Nephron (organoid): ENCODE data around the gene ZNRF2.

Source experiments
- H3K27ac Mint-ChIP-seq, 3 experiments: 2 replicates each; pipeline ENCODE4 v1.8.0; 2020; ENCODE audit warnings: mixed read lengths in 3 of 3, mild to moderate bottlenecking in 2 of 3, moderate library complexity in 1 of 3
- H3K27me3 Mint-ChIP-seq: 2 replicates; pipeline ENCODE4 v1.8.0; 2021; ENCODE audit warnings: low read depth, mild to moderate bottlenecking, moderate library complexity, mixed read lengths
- H3K36me3 Mint-ChIP-seq: 2 replicates; pipeline ENCODE4 v1.8.0; 2020; ENCODE audit warnings: low read depth, mixed read lengths
- H3K4me1 Mint-ChIP-seq: 2 replicates; pipeline ENCODE4 v1.8.0; 2020; ENCODE audit warnings: mixed read lengths
- H3K4me3 Mint-ChIP-seq, 3 experiments: 2 replicates each; pipeline ENCODE4 v1.8.0; 2020; ENCODE audit warnings: mild to moderate bottlenecking in 3 of 3, mixed read lengths in 3 of 3, moderate library complexity in 2 of 3
- H3K9me3 Mint-ChIP-seq: 2 replicates; pipeline ENCODE4 v1.8.0; 2020; ENCODE audit warnings: mixed read lengths
- TF ChIP-seq, protein P1 (sequence below), 3 experiments: fragments of 200-600 bp; sonication (generic); IDR thresholded peaks; one replicate each; pipeline ENCODE4 v1.5.0; 2021; ENCODE audit warnings: antibody characterized with exemption in 3 of 3; ENCODE audit not compliant: unreplicated experiment in 3 of 3

Gene ZNRF2

DNA sequence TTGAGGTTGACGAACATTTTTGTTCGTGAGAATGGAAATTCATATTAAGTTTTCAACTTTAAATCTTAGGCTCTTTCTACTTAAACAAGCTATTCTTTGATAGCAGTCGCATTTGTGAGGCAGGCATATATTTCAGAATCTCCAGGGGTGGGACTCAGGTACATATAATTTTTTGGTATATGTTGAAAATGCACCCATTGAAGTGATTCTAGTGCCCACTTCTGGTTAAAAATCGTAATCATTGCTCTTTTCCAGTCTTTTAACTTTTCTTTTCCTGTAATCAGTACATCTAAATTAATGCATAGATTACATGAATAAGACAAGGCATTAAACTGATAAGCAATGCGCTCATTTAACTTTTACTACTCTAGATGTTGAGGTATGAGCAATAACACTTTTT is 67.8 kb downstream of the ZNRF2 start:
- H3K36me3 Mint-ChIP-seq = peaks cover 4% of the 10 kb centered on the region
- H3K4me3 Mint-ChIP-seq = no peak overlapping the region
- H3K4me1 Mint-ChIP-seq = peaks cover 14% of the 10 kb centered on the region
- TF ChIP-seq, protein P1, sequence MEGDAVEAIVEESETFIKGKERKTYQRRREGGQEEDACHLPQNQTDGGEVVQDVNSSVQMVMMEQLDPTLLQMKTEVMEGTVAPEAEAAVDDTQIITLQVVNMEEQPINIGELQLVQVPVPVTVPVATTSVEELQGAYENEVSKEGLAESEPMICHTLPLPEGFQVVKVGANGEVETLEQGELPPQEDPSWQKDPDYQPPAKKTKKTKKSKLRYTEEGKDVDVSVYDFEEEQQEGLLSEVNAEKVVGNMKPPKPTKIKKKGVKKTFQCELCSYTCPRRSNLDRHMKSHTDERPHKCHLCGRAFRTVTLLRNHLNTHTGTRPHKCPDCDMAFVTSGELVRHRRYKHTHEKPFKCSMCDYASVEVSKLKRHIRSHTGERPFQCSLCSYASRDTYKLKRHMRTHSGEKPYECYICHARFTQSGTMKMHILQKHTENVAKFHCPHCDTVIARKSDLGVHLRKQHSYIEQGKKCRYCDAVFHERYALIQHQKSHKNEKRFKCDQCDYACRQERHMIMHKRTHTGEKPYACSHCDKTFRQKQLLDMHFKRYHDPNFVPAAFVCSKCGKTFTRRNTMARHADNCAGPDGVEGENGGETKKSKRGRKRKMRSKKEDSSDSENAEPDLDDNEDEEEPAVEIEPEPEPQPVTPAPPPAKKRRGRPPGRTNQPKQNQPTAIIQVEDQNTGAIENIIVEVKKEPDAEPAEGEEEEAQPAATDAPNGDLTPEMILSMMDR (IDR thresholded peaks at IDR 0.05; ENCODE audit: unreplicated experiment in 3 of 3) = no peak
- no peaks in the 10 kb centered on the region for H3K27me3 Mint-ChIP-seq
- no peaks in the 10 kb centered on the region for H3K9me3 Mint-ChIP-seq
- no peak overlapping the region for H3K27ac Mint-ChIP-seq

DNA sequence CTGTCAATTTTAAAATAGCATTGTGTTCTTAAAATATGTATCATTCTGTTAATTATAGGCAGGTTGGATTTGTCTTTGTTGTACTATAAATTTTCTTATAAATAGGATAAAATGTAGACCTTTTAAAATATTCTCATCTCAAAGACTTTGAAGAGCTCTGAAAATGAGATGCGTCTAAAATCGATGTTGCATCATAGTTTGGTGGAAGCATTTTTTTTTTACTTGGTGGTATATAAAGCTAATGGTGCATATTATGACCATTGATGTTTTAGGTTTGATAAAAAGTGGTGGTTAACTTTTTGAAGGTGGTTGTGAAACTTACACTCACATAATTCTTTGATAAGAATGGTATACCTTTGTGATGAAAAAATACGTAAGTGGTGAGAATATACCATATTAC is 69.1 kb downstream of the ZNRF2 start:
- H3K27ac Mint-ChIP-seq = no peak overlapping the region
- H3K27me3 Mint-ChIP-seq = no peaks in the 10 kb centered on the region
- H3K4me3 Mint-ChIP-seq = no peak overlapping the region
- H3K4me1 Mint-ChIP-seq = peaks cover 14% of the 10 kb centered on the region
- H3K36me3 Mint-ChIP-seq = peaks cover 9% of the 10 kb centered on the region
- H3K9me3 Mint-ChIP-seq = no peaks in the 10 kb centered on the region
- TF ChIP-seq, protein P1 (IDR thresholded peaks at IDR 0.05; ENCODE audit: unreplicated experiment in 3 of 3) = no peak

DNA sequence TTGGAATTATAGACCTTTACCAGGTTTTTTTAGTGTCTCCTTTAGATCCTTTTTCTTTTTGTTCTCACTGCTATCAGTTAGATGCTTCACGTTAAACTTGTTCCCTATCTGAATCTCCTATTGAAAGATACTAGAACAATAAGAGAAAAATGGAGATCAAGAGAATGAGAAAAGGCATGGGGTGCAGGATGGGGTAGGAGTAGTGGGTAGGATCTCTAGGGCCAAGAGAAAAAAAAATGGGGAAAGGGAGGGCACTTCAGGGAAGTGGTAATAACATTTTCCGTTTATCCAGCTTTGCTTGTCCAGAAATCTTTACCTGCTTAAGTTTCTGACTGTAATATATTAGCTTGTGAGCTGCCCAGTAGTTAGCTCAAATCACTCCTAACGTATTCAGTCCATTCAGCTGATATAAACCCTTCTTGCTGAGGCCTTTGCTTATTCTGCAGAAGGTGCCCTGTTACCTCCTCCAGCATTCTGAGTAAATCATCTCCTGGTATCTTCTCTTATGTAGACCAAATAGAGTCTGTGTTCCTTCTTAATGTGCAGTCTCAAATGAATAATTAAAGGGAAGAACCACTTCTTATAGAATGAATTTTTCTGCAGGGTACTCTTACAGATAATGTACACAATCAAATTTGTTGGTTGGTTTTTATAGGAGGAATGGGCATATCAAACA is 69.7 kb downstream of the ZNRF2 start:
- no peaks in the 10 kb centered on the region for H3K27me3 Mint-ChIP-seq
- H3K4me3 Mint-ChIP-seq = no peak overlapping the region
- peaks cover 14% of the 10 kb centered on the region for H3K4me1 Mint-ChIP-seq

DNA sequence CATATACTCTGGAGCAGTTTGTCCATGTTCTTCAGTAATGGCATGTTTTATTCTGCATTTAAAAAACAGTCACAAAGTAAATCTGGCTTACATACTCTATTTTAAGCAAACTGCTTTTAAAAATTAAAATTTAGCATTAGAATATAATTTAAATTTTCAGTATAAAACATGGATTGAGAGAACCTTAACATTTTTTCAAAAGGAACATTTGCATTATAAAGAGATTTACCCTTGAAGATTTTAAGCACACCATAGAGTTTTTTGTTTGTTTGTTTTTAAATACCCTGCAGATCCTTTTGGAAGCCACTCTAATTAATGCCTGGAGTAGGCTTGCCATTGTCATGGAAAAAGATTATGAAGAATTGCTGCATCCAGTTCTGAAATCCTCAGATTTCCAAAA is 70.4 kb downstream of the ZNRF2 start:
- Mint-ChIP-seq H3K27ac (no peak overlapping the region), H3K4me1 (peaks cover 14% of the 10 kb centered on the region), H3K9me3 (no peaks in the 10 kb centered on the region), H3K4me3 (no peak overlapping the region), H3K27me3 (no peaks in the 10 kb centered on the region), H3K36me3 (peaks cover 13% of the 10 kb centered on the region)
- TF ChIP-seq, protein P1 (IDR thresholded peaks at IDR 0.05; ENCODE audit: unreplicated experiment in 3 of 3) = no peak

More for the DNA sequence above, 69.7 kb downstream of the ZNRF2 start:
- peaks cover 13% of the 10 kb centered on the region for H3K36me3 Mint-ChIP-seq
- H3K27ac Mint-ChIP-seq = no peak overlapping the region
- TF ChIP-seq, protein P1 (IDR thresholded peaks at IDR 0.05; ENCODE audit: unreplicated experiment in 3 of 3) = no peak
- H3K9me3 Mint-ChIP-seq = no peaks in the 10 kb centered on the region

DNA sequence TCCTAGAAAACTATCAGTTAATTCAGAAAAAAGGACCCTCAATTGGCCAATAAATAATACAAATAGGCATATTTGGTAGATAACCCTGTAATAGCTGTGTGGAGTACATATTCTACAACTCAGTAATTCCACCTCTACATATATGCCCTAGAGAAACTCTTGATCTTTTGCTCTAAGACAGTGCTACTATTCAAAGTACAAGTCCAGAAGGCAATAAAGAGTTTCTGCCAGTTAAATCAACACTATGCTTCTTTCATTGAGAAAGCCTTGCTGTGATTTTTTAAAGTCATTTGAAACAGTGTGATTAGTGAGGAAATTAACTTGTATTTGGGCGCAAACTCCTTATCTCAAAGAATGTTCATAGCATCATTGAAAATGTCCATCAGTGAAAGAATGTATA is 75.6 kb downstream of the ZNRF2 start:
- no peaks in the 10 kb centered on the region for H3K9me3 Mint-ChIP-seq
- H3K36me3 Mint-ChIP-seq = peaks cover 13% of the 10 kb centered on the region
- TF ChIP-seq, protein P1 (IDR thresholded peaks at IDR 0.05; ENCODE audit: unreplicated experiment in 3 of 3) = no peak
- H3K4me1 Mint-ChIP-seq = peaks cover 8% of the 10 kb centered on the region
- H3K27me3 Mint-ChIP-seq = no peaks in the 10 kb centered on the region
- no peak overlapping the region for H3K4me3 Mint-ChIP-seq
- no peak overlapping the region for H3K27ac Mint-ChIP-seq
